ENCODE measurements around the gene CSNK1G1. TPM values are rescaled to one million over a fixed set of nuclear protein-coding genes. Genes with fewer than 3 reads are reported as not detected.

Gene CSNK1G1
- total and polyA plus RNA-seq, 2 of the 8 experiments (the other 6 are each of a cell fraction or from before 2014, with no cell fraction given) = 6.0 to 12.9 TPM

- H3K4me1 ChIP-seq (replicated peaks in 1 of 4; ENCODE audit: control insufficient read depth in 3 of 4, insufficient read depth in 4 of 4, low read length in 3 of 4) = peaks cover 0 to 3% (median 0%) of the 10 kb centered on the region in 4 experiments; a peak in 1 of 7 replicates
- no peak overlapping the region for H2BK120ac ChIP-seq (replicated peaks; ENCODE audit: low read depth, low read length)
- H3K27ac ChIP-seq (ENCODE audit: low read depth, low read length) = no peak overlapping the region
- no peaks in the 10 kb centered on the region for H3K27me3 ChIP-seq (replicated peaks in 1 of 4; ENCODE audit: control insufficient read depth in 3 of 4, extremely low read depth in 1 of 4, insufficient read depth in 3 of 4, low read length in 3 of 4)
- no peak overlapping the region for H3K23ac ChIP-seq (ENCODE audit: insufficient read length)
- TF ChIP-seq JUND (IDR thresholded peaks at IDR 0.05; ENCODE audit: low read length) = 0 out of 2 replicates have a peak, but pooled peaks have one; percentile 22
- no peak for TF ChIP-seq RBBP5 (IDR thresholded peaks at IDR 0.05; ENCODE audit: borderline replicate concordance, low read depth, low read length)
- TF ChIP-seq EGR1 (IDR thresholded peaks at IDR 0.05; ENCODE audit: borderline replicate concordance, low read depth, low read length) = no peak
- no peak for TF ChIP-seq RNF2 (IDR thresholded peaks at IDR 0.05; ENCODE audit: borderline replicate concordance, low read depth, low read length, missing control alignments, poor library complexity, severe bottlenecking)
- peak; percentile 72; the same call in 1 of the 2 replicates for TF ChIP-seq TCF12 (IDR thresholded peaks at IDR 0.05; ENCODE audit: low read depth, low read length)
- TF ChIP-seq TAF7 (optimal IDR thresholded peaks at IDR 0.05; ENCODE audit: borderline replicate concordance, low read depth, low read length) = no peak
- TF ChIP-seq SUZ12 (IDR thresholded peaks at IDR 0.05; ENCODE audit: low read length) = no peak
- TF ChIP-seq ATF3 (IDR thresholded peaks at IDR 0.05; ENCODE audit: insufficient read depth, low read depth, low read length) = no peak
- TF ChIP-seq BCL11A (IDR thresholded peaks at IDR 0.05; ENCODE audit: low read depth in 2 of 2, low read length in 2 of 2) = no peak
- TF ChIP-seq CHD1 (IDR thresholded peaks at IDR 0.05; ENCODE audit: low read depth, low read length) = no peak
- no peak overlapping the region for H3K18ac ChIP-seq (ENCODE audit: extremely low read depth, low read length)
- peaks cover 0 to 3% of the 10 kb centered on the region in 2 experiments; a peak in 1 of 4 replicates for H3K79me2 ChIP-seq (ENCODE audit: control insufficient read depth in 1 of 2, insufficient read depth in 2 of 2, low read length in 2 of 2)
- no peak overlapping the region for H2BK5ac ChIP-seq (ENCODE audit: low read depth, low read length)
- POLR2A ChIA-PET (ENCODE audit: partially characterized antibody) = interaction anchor here (1.1 to 1.3 kb wide), 2 partner anchors 9 to 11 kb away, joined by 3 read pairs; no protein-coding TSS in a partner anchor
- no peak overlapping the region for H4K5ac ChIP-seq (ENCODE audit: insufficient read length, low read depth, low read length)
- H3K79me1 ChIP-seq (ENCODE audit: low read depth, low read length) = no peaks in the 10 kb centered on the region
- H3K4me2 ChIP-seq (ENCODE audit: insufficient read depth in 1 of 2, low read depth in 2 of 2, low read length in 2 of 2) = peak overlapping the region in 1 of 2 experiments; percentile 38; a peak in 2 of 4 replicates
- H3K23me2 ChIP-seq (ENCODE audit: low read depth, low read length) = no peaks in the 10 kb centered on the region
- no peak overlapping the region for H2BK15ac ChIP-seq (ENCODE audit: low read length)
- no peak overlapping the region for H3K56ac ChIP-seq (replicated peaks; ENCODE audit: insufficient read length, low read depth, low read length)
- FAIRE-seq (no peak), DNase-seq (ENCODE audit: low read depth in 1 of 2, low spot score in 2 of 2) (no peak)
- H2AK5ac ChIP-seq (ENCODE audit: low read depth, low read length) = no peak overlapping the region
- H3K4ac ChIP-seq (replicated peaks; ENCODE audit: insufficient read length, low read depth, low read length) = no peak overlapping the region
- CTCF ChIA-PET (ENCODE audit: partially characterized antibody) = interaction anchor here (0.9 kb wide), 1 partner anchor 10 kb away, joined by 4 read pairs; no protein-coding TSS in a partner anchor
- H4K91ac ChIP-seq (replicated peaks; ENCODE audit: insufficient read length, low read length) = no peak overlapping the region
- peaks cover 0 to 1% (median under 1%) of the 10 kb centered on the region in 4 experiments; a peak in 1 of 8 replicates for H3K36me3 ChIP-seq (ENCODE audit: control insufficient read depth in 2 of 4, insufficient read depth in 4 of 4, low read length in 3 of 4)
- no peak overlapping the region for H2BK20ac ChIP-seq (ENCODE audit: low read length)
- H2BK12ac ChIP-seq (ENCODE audit: low read depth, low read length) = no peak overlapping the region
- H4K20me1 ChIP-seq (replicated peaks in 1 of 2; ENCODE audit: control insufficient read depth in 1 of 2, insufficient read depth in 2 of 2, low read length in 2 of 2) = no peaks in the 10 kb centered on the region
- no peak overlapping the region for H2AFZ ChIP-seq (ENCODE audit: low read length)
- H3K4me3 ChIP-seq (ENCODE audit: extremely low read depth in 1 of 4, insufficient read depth in 2 of 4, low read depth in 3 of 4, low read length in 4 of 4) = no peak overlapping the region
- no peak overlapping the region for H4K8ac ChIP-seq (ENCODE audit: extremely low read depth, insufficient read depth, low read length)
- WGBS, 2 experiments (ENCODE audit: extremely low coverage in 1 of 2, insufficient coverage in 1 of 2, insufficient read length in 1 of 2, insufficient replicate concordance in 2 of 2, low coverage in 1 of 2, low lambda C conversion rate in 2 of 2, missing lambda C conversion rate in 1 of 2) = 69% methylated on average over 2 of the region's 2 CpGs; no CpG with 5 or more reads in 1 of the 2 experiments
- no peak overlapping the region for H3K9ac ChIP-seq (replicated peaks in 1 of 4; ENCODE audit: extremely low read depth in 1 of 4, low read depth in 3 of 4, low read length in 3 of 4)
- H3K14ac ChIP-seq (ENCODE audit: insufficient read length) = no peak overlapping the region
- H3K9me3 ChIP-seq (ENCODE audit: insufficient read depth in 2 of 2, low read depth in 1 of 2, low read length in 1 of 2) = no peaks in the 10 kb centered on the region; a peak in 1 of 4 replicates
Observed at GRCh38 chr15:64305261-64305660, 50.7 kb downstream of the CSNK1G1 start.
